Endothelial cell of umbilical vein (primary cell): ENCODE data around the gene CELSR1.

Experiments
- CTCF ChIP-seq, 2 donors: IDR thresholded peaks; 1 replicate in 1 of 2; 2 replicates in 1 of 2; pipeline ENCODE4 v1.5.1; 2011; ENCODE audit warnings: low read length in 2 of 2, mild to moderate bottlenecking in 2 of 2, moderate library complexity in 2 of 2, control low read depth in 1 of 2, inconsistent platforms in 1 of 2, low read depth in 1 of 2; ENCODE audit not compliant: insufficient read depth in 1 of 2; ENCODE audit errors: extremely low read depth in 1 of 2
- GATA2 ChIP-seq: IDR thresholded peaks from 2 replicates; pipeline ENCODE4 v1.7.0; 2011; ENCODE audit warnings: low read depth, mild to moderate bottlenecking, moderate library complexity, mixed read lengths, low read length; ENCODE audit not compliant: insufficient read length, insufficient read depth
- POLR2A ChIP-seq: IDR thresholded peaks from 2 replicates; pipeline ENCODE4 v1.6.1; 2012; ENCODE audit warnings: low read depth, mild to moderate bottlenecking, control low read depth, low read length

GRCh38 chr22:46439111-46439510 lies 98.3 kb downstream of the CELSR1 start:
- no peak for TF ChIP-seq POLR2A
- no peak for TF ChIP-seq CTCF (IDR thresholded peaks at IDR 0.05; ENCODE audit: extremely low read depth in 1 of 2, insufficient read depth in 1 of 2, low read depth in 1 of 2, low read length in 2 of 2)
- no peak for TF ChIP-seq GATA2
